ENCODE results near the gene PPP1CC.
"Not testable (repeated sequence)": the region's sequence is repeated elsewhere in the genome, so short reads cannot be mapped to it uniquely, and the experiment has no call there.

PPP1CC gene

GRCh38 chr12:110754101-110754793, 11.6 kb upstream of the PPP1CC start:
- no peak for DNase-seq (ENCODE audit: low read depth in 1 of 2, low spot score in 1 of 2)

GRCh38 chr12:110750784-110751461, 8.2 kb upstream of the PPP1CC start:
- no peak for DNase-seq (ENCODE audit: low read depth in 1 of 2, low spot score in 1 of 2)

- no peak for DNase-seq (ENCODE audit: low read depth in 1 of 2, low spot score in 1 of 2)
These were observed 3.9 kb upstream of the PPP1CC start for GRCh38 chr12:110746550-110746949.

- no peak for DNase-seq (ENCODE audit: low read depth in 1 of 2, low spot score in 1 of 2)
These were observed 3.0 kb upstream of the PPP1CC start for GRCh38 chr12:110745542-110746284.

GRCh38 chr12:110744601-110745264, 2.0 kb upstream of the PPP1CC start:
- DNase-seq (ENCODE audit: low read depth in 1 of 2, low spot score in 1 of 2): no peak

GRCh38 chr12:110744151-110744571, 1.5 kb upstream of the PPP1CC start:
- no peak for DNase-seq (ENCODE audit: low read depth in 1 of 2, low spot score in 1 of 2)

- no peak for DNase-seq (ENCODE audit: low read depth in 1 of 2, low spot score in 1 of 2)
These were observed 941 bp upstream of the PPP1CC start for GRCh38 chr12:110743571-110744093.

GRCh38 chr12:110742096-110742717, 484 bp downstream of the PPP1CC start:
- DNase-seq (ENCODE audit: low read depth in 1 of 2, low spot score in 1 of 2): peak in 1 of 2 donors; percentile 16

- DNase-seq (ENCODE audit: low read depth in 1 of 2, low spot score in 1 of 2): no peak
These were observed 1.2 kb downstream of the PPP1CC start for GRCh38 chr12:110741341-110742095.

- no peak for DNase-seq (ENCODE audit: low read depth in 1 of 2, low spot score in 1 of 2)
These were observed 2.8 kb downstream of the PPP1CC start for GRCh38 chr12:110739894-110740293.

GRCh38 chr12:110739488-110739887, 3.2 kb downstream of the PPP1CC start:
- DNase-seq (ENCODE audit: low read depth in 1 of 2, low spot score in 1 of 2): no peak

- no peak for DNase-seq (ENCODE audit: low read depth in 1 of 2, low spot score in 1 of 2)
These were observed 5.2 kb downstream of the PPP1CC start for GRCh38 chr12:110737532-110737931.

- DNase-seq (ENCODE audit: low read depth in 1 of 2, low spot score in 1 of 2): not testable (repeated sequence)
These were observed 5.7 kb downstream of the PPP1CC start for GRCh38 chr12:110737016-110737415.

GRCh38 chr12:110733900-110734299, 8.8 kb downstream of the PPP1CC start:
- DNase-seq (ENCODE audit: low read depth in 1 of 2, low spot score in 1 of 2): no peak

GRCh38 chr12:110733089-110733715, 9.5 kb downstream of the PPP1CC start:
- no peak for DNase-seq (ENCODE audit: low read depth in 1 of 2, low spot score in 1 of 2)

- no peak for DNase-seq (ENCODE audit: low read depth in 1 of 2, low spot score in 1 of 2)
These were observed 10.1 kb downstream of the PPP1CC start for GRCh38 chr12:110732572-110732971.

- DNase-seq (ENCODE audit: low read depth in 1 of 2, low spot score in 1 of 2): no peak
These were observed 11.2 kb downstream of the PPP1CC start for GRCh38 chr12:110731479-110731878.

GRCh38 chr12:110728628-110729027, 14.1 kb downstream of the PPP1CC start:
- no peak for DNase-seq (ENCODE audit: low read depth in 1 of 2, low spot score in 1 of 2)

- DNase-seq (ENCODE audit: low read depth in 1 of 2, low spot score in 1 of 2): no peak
These were observed 15.9 kb downstream of the PPP1CC start for GRCh38 chr12:110726708-110727369.

Measured in activated CD4-positive, alpha-beta T cell treated with anti-CD3 and anti-CD28 coated beads, Interleukin-2, amount 50 U/mL, for 24 hours (primary cell).